ENCODE measurements around the gene CFAP20. TPM values are rescaled to one million over a fixed set of nuclear protein-coding genes. Genes with fewer than 3 reads are reported as not detected.
"Not testable (repeated sequence)": the region's sequence is repeated elsewhere in the genome, so short reads cannot be mapped to it uniquely, and the experiment has no call there.

CFAP20 gene
- total and polyA plus RNA-seq, 2 experiments from 2014 or later: 71.6 to 74.6 TPM

DNA sequence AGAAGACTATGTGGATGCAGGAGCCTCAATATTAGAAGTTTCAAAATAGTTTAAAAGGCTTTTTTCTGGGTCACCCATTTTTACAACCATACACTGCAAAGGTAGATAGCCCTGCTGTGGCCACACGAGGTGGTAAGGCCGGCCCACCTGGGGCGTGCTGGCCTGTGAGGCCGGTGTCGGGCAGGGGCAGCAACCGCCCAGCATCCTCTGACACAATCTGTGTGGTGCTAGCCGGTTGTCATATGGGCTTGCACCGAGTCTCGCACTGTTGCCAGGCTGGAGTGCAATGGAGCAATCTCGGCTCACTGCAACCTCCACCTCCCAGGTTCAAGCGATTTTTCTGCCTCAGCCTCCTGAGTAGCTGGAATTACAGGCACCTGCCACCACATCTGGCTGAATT lies 44.0 kb downstream of the CFAP20 start:
- H3K9me3 ChIP-seq (ENCODE audit: low read depth): no peaks in the 10 kb centered on the region
- 94% methylated on average over 11 of the region's 11 CpGs for WGBS (ENCODE audit: low lambda C conversion rate, missing lambda C conversion rate)
- TF ChIP-seq EZH2phosphoT487 (IDR thresholded peaks at IDR 0.05; ENCODE audit: low read depth, severe bottlenecking, unreplicated experiment) (no peak), EZH2 (IDR thresholded peaks at IDR 0.05; ENCODE audit: borderline replicate concordance) (no peak)
- TF ChIP-seq, protein P1, sequence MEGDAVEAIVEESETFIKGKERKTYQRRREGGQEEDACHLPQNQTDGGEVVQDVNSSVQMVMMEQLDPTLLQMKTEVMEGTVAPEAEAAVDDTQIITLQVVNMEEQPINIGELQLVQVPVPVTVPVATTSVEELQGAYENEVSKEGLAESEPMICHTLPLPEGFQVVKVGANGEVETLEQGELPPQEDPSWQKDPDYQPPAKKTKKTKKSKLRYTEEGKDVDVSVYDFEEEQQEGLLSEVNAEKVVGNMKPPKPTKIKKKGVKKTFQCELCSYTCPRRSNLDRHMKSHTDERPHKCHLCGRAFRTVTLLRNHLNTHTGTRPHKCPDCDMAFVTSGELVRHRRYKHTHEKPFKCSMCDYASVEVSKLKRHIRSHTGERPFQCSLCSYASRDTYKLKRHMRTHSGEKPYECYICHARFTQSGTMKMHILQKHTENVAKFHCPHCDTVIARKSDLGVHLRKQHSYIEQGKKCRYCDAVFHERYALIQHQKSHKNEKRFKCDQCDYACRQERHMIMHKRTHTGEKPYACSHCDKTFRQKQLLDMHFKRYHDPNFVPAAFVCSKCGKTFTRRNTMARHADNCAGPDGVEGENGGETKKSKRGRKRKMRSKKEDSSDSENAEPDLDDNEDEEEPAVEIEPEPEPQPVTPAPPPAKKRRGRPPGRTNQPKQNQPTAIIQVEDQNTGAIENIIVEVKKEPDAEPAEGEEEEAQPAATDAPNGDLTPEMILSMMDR (IDR thresholded peaks at IDR 0.05; ENCODE audit: poor library complexity): no peak

DNA sequence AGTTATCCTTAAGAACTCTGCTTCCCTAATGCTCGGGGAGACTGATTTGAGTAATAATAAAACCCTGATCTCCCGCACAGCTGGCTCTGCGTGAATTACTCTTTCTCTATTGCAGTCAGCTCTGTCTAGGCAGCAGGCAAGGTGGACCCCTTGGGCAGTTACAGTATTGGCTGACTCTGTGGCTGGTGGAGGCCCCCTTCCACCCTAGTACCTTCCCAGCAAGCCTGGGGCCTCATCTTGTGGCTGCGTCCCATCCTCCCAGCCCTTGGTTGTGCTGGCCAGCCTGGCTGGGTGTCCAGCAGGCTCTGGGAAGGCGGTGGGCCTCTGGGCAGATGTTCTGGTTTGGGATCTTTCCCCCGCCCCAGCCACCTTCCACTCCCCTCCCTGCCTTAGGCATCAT lies 44.5 kb downstream of the CFAP20 start:
- Histone ChIP-seq H3K36me3 (replicated peaks; ENCODE audit: insufficient read depth, low read depth) (no peaks in the 10 kb centered on the region), H3K4me2 (no peak overlapping the region), H2AFZ (no peak overlapping the region), H3K9me3 (ENCODE audit: low read depth) (no peaks in the 10 kb centered on the region), H3K79me2 (no peaks in the 10 kb centered on the region), H3K9me2 (replicated peaks; ENCODE audit: insufficient read depth) (no peaks in the 10 kb centered on the region), H3K4me1 (ENCODE audit: insufficient read depth) (no peaks in the 10 kb centered on the region), H3K4me3 (no peak overlapping the region), H3K27ac (no peak overlapping the region), H4K20me1 (ENCODE audit: insufficient read depth, poor library complexity, severe bottlenecking) (no peaks in the 10 kb centered on the region), H3K27me3 (no peaks in the 10 kb centered on the region)
- TF ChIP-seq, protein P1 (IDR thresholded peaks at IDR 0.05; ENCODE audit: poor library complexity): no peak
- TF ChIP-seq EZH2 (IDR thresholded peaks at IDR 0.05; ENCODE audit: borderline replicate concordance): no peak
- no peak for TF ChIP-seq EZH2phosphoT487 (IDR thresholded peaks at IDR 0.05; ENCODE audit: low read depth, severe bottlenecking, unreplicated experiment)
- DNase-seq (ENCODE audit: low spot score): no peak
- 82% methylated on average over 6 of the region's 6 CpGs for WGBS (ENCODE audit: low lambda C conversion rate, missing lambda C conversion rate)

More for the DNA sequence above, 44.0 kb downstream of the CFAP20 start:
- Histone ChIP-seq H3K27ac (no peak overlapping the region), H2AFZ (no peak overlapping the region), H3K27me3 (no peaks in the 10 kb centered on the region), H3K79me2 (no peaks in the 10 kb centered on the region), H3K4me1 (ENCODE audit: insufficient read depth) (no peaks in the 10 kb centered on the region), H3K9me2 (replicated peaks; ENCODE audit: insufficient read depth) (no peaks in the 10 kb centered on the region), H3K36me3 (replicated peaks; ENCODE audit: insufficient read depth, low read depth) (no peaks in the 10 kb centered on the region), H3K4me3 (no peak overlapping the region), H3K4me2 (no peak overlapping the region), H4K20me1 (ENCODE audit: insufficient read depth, poor library complexity, severe bottlenecking) (no peaks in the 10 kb centered on the region)
- DNase-seq (ENCODE audit: low spot score): no peak

DNA sequence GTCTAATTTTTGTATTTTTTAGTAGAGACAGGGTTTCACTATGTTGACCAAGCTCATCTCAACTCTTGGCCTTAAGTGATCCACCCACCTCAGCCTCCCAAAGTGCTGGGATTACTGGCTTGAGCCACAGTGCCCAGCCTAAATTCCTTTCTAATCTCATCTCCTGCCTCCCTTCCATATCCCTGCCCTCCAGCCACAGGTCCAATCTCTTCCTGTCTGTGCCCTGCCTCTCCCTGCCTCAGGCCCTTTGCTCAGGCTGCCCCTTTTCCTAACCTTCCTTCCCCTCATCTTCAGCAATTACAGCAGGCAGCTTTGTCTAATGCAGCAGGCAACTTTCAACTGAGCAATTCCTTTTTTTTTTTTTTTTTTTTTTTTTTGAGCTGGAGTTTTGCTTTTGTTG lies 46.8 kb downstream of the CFAP20 start:
- Histone ChIP-seq H3K9me2 (replicated peaks; ENCODE audit: insufficient read depth) (no peaks in the 10 kb centered on the region), H3K27me3 (no peaks in the 10 kb centered on the region), H4K20me1 (ENCODE audit: insufficient read depth, poor library complexity, severe bottlenecking) (no peaks in the 10 kb centered on the region), H3K4me2 (no peak overlapping the region), H2AFZ (no peak overlapping the region), H3K4me3 (no peak overlapping the region), H3K4me1 (ENCODE audit: insufficient read depth) (no peaks in the 10 kb centered on the region), H3K9me3 (ENCODE audit: low read depth) (no peaks in the 10 kb centered on the region), H3K79me2 (no peaks in the 10 kb centered on the region), H3K36me3 (replicated peaks; ENCODE audit: insufficient read depth, low read depth) (no peaks in the 10 kb centered on the region), H3K27ac (no peak overlapping the region)
- TF ChIP-seq EZH2 (IDR thresholded peaks at IDR 0.05; ENCODE audit: borderline replicate concordance) (no peak), EZH2phosphoT487 (IDR thresholded peaks at IDR 0.05; ENCODE audit: low read depth, severe bottlenecking, unreplicated experiment) (no peak)
- TF ChIP-seq, protein P1 (IDR thresholded peaks at IDR 0.05; ENCODE audit: poor library complexity): no peak
- DNase-seq (ENCODE audit: low spot score): no peak

DNA sequence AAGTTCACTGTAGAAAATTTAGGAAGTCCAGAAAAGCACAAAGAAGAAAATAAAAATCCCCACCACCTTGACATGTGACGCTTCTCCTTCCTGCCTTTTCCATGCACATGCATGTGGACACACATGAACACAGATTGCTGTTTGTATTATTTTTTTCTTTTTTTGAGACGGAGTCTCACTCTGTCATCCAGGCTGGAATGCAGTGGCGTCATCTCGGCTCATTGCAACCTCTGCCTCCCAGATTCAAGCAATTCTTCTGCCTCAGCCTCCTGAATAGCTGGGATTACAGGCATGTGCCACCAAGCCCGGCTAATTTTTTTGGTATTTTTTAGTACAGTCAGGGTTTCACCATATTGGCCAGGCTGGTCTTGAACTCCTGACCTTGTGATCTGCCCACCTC lies 48.5 kb downstream of the CFAP20 start:
- not testable (repeated sequence) for H3K9me2 ChIP-seq (replicated peaks; ENCODE audit: insufficient read depth); H3K36me3 ChIP-seq (replicated peaks; ENCODE audit: insufficient read depth, low read depth); DNase-seq (ENCODE audit: low spot score); H3K27me3 ChIP-seq; H3K9me3 ChIP-seq (ENCODE audit: low read depth); H3K4me1 ChIP-seq (ENCODE audit: insufficient read depth); H3K79me2 ChIP-seq; H2AFZ ChIP-seq; H4K20me1 ChIP-seq (ENCODE audit: insufficient read depth, poor library complexity, severe bottlenecking); H3K4me3 ChIP-seq; H3K4me2 ChIP-seq; H3K27ac ChIP-seq
- 89% methylated on average over 5 of the region's 5 CpGs for WGBS (ENCODE audit: low lambda C conversion rate, missing lambda C conversion rate)
